ENCODE data around the gene TERT.

DNA sequence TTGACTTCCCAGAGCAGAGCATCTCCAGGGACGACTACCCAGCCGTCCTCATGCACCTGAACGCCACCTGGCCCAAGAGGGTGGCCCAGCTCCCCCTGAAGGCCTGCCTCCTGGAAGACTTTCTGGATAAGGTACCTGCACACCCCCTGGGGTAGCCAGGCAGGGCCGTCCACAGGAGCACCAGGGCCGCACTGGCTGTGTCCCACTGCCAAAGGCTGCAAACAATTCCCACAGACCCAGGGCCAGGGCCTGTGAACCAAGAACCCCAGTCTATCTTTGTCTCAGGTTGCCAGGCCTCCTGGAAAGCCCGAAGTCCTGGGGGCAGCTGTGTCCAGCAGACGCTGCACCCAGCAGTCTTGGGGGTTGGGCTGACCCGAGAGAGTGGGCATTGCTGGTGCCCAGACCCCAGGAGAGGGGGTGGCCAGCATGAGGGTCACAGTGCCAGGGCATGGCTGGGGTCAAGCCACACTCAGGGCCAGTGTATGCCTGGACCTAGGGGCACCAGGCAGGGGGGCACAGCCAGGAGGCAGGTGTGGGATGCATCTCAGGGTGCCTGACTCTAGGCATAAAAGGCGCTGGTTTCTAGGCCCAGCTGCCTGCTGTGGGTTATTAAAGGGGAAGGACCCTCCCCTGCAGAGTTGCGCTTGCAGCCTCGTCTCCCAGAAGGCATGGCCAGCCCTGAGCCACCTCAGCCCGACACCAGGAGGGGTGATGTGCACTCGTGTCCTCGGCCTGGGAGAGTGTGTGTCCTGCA, 52.0 kb downstream of the TERT start:
- TF ChIP-seq YY1 (tag by site-specific recombination; IDR thresholded peaks at IDR 0.05) (no peak), SP7 (tag by site-specific recombination; IDR thresholded peaks at IDR 0.05) (no peak), CTCF (tag by site-specific recombination; IDR thresholded peaks at IDR 0.05) (no peak), HOXC10 (CRISPR knock-in tag; IDR thresholded peaks at IDR 0.05) (no peak), ZNF266 (tag by site-specific recombination; IDR thresholded peaks at IDR 0.05; ENCODE audit: low read depth) (no peak)
